SK-N-MC (cell line): ENCODE data around the gene SLC25A10.

Source experiments
- EZH2 ChIP-seq: fragments of 200-600 bp; sonication (generic); IDR thresholded peaks from one replicate; pipeline ENCODE4 v1.6.1; 2017; ENCODE audit warnings: antibody characterized with exemption
- FOXP2 ChIP-seq: optimal IDR thresholded peaks from 2 replicates; pipeline ENCODE3; 2011; ENCODE audit warnings: mild to moderate bottlenecking, moderate library complexity; ENCODE audit not compliant: insufficient read depth; ENCODE audit errors: extremely low read length, control extremely low read depth
- POLR2AphosphoS5 ChIP-seq: IDR thresholded peaks from 2 replicates; pipeline ENCODE4 v1.6.1; 2012; ENCODE audit warnings: mild to moderate bottlenecking, low read depth, low read length, borderline replicate concordance

GRCh38 chr17:81740395-81740961 lies 28.4 kb downstream of the SLC25A10 start:
- TF ChIP-seq POLR2AphosphoS5 (no peak), EZH2 (no peak), FOXP2 (no peak)
